Measurements from ENCODE around the gene NFKBIZ.
"Not testable (repeated sequence)": the region's sequence is repeated elsewhere in the genome, so short reads cannot be mapped to it uniquely, and the experiment has no call there.

The NFKBIZ gene

DNA sequence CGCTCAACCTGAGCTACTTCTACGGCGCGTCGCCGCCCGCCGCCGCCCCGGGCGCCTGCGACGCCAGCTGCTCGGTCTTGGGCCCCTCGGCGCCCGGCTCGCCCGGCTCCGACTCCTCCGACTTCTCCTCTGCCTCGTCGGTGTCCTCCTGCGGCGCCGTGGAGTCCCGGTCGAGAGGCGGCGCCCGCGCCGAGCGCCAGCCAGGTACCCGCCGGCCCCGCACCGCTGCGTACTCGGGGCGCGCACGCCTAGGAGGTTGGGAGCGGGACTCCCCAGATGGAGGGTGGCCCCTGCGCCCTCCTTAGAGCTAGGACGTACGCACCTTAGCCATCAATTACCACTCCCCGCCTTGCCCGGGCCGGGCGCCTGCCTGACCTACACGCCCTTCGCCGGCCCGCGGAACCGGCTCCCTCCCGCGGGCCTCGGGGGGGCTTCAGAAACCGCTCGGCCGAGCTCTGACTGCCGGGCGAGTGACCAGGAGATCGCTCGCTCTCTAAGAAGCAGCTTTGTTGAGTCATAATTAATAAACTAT, 466 bp downstream of the NFKBIZ start:
- DNase-seq (ENCODE audit: insufficient read length, low spot score) (no peak), FAIRE-seq (no peak)

DNA sequence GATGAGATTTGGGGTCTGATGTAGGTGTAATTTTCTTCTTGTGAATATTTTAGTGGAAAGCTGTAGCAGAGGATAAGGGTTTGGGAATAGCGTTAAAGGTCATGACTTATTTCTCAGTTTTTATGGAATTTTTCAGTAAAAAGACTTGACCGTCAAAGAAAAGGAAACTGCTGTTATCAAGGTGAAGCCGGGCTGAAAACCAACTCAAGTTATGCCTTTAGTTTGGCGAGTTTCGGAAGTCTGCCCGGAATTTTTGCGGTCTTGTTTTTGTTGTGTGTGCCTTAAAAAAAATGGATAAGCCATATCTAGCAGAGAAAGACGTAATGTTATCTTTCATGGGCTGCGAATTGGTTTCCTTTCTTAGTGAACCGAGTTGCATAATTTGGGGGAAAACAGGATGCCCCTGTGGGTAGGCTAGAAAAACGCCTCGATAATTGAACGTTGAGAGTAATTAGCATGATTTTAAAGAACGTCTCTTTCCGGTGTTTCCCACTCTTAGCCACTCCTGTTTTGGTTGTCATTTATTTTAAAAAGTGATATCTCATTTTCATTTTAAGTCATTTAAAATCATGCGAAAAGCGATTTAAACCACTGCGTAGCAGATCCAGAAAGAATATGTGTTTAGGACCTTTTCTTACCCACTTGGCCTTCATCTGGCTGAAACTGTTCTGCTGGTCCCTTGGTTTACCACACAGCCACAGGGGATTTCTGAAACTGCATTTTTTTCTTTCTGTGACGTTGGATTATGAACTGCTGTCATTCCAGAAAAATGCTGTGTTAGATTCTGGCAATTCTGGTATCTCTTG, 1.1 kb downstream of the NFKBIZ start:
- peak; percentile 92 for FAIRE-seq

DNA sequence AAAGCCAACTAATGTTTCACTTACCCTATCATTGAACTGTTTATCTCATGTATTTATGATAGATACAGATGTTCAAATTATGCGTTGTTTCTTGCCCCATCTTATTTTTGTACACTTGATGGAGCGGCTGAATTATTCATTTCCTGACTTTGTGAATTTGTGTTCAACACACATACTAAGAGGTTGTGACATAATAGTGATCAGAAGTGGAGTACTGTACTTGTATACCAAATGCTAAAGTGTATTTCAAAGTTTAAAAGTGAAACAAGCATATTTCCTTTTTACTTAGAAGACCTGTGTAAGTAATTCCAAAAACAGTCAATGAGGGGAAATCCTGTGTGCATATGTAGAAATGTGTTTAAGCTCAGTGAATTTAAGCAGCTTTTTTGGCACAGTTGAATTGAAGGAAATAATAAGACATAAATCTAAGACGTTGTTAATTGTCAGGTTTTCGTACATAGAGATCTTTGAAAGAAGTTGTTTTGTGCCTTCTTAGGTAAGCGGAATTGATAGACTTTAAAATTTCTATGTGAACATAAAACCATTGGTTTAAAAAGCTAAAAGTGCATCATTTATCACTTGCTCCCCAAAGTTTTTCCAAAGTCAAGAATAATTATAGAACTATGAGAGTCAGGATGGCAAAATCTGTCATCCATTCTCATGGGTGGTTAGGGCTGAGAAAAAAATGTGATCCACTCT, 1.9 kb downstream of the NFKBIZ start:
- no peak for FAIRE-seq
- DNase-seq (ENCODE audit: insufficient read length, low spot score): no peak

More for the DNA sequence above, 1.1 kb downstream of the NFKBIZ start:
- no peak for DNase-seq (ENCODE audit: insufficient read length, low spot score)

DNA sequence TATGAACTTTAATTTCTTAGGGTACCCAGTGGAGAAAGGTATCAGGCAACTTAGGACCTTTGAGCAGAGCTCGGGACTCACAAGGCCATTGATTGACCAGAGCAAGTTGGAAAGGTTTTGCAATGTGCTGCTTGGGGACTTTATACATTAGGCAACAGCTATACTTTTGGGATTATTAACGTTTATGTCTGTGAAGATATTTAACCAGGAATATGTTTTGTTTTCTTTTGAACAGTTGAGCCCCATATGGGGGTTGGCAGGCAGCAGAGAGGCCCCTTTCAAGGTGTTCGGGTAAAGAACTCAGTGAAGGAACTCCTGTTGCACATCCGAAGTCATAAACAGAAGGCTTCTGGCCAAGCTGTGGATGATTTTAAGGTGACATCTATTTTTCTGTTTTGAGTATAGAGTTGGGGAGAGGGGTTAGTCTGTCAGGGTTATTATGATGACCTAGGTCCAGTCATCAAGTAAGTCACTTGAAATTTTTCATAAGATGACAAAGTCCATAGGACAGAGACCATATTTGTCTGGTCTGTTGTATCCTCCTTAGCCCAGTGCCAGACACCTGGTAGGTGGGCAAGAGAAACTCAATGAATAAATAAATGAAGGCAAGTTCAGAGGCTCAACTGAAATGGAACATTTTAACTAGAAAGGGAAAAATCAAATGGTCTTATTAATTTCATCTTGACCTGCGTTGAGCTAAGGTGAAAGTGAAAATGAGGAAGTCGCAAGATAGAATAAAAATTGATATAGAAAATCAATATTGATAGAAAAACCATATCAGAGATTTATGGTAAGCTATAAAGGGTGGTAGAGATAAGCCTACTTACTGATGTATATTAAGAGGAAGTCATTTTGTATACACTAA, 2.8 kb downstream of the NFKBIZ start:
- peak; percentile 68 for FAIRE-seq

DNA sequence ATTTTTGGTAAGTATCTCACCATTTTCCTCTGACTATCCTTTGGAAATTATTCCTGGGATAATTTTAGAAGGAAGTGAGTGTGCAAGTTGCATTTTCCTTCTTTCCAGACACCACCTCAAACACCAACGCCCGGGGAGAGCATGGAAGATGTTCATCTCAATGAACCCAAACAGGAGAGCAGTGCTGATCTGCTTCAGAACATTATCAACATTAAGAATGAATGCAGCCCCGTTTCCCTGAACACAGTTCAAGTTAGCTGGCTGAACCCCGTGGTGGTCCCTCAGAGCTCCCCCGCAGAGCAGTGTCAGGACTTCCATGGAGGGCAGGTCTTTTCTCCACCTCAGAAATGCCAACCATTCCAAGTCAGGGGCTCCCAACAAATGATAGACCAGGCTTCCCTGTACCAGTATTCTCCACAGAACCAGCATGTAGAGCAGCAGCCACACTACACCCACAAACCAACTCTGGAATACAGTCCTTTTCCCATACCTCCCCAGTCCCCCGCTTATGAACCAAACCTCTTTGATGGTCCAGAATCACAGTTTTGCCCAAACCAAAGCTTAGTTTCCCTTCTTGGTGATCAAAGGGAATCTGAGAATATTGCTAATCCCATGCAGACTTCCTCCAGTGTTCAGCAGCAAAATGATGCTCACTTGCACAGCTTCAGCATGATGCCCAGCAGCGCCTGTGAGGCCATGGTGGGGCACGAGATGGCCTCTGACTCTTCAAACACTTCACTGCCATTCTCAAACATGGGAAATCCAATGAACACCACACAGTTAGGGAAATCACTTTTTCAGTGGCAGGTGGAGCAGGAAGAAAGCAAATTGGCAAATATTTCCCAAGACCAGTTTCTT, 3.9 kb downstream of the NFKBIZ start:
- DNase-seq (ENCODE audit: insufficient read length, low spot score): no peak
- no peak for FAIRE-seq

More for the DNA sequence above, 2.8 kb downstream of the NFKBIZ start:
- DNase-seq (ENCODE audit: insufficient read length, low spot score): no peak

DNA sequence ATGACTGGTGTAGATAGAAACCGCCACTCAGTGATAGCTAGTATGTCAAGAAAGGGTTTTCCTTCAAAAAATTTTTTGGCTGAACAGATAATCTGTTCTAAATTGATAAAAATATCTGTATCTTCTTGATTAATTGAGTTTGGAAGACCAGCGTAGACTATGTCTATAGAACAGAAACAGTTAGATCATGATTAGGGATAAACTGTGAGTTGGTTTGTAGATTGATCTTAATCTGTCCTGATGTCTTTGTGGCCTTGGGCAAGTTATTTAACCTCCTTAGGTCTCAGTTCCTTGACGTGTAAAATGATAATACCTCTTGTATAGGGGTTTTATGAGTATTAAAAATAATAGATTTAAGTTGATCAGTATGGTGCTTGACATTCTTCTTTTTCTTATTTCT, 4.7 kb downstream of the NFKBIZ start:
- no peak for FAIRE-seq

DNA sequence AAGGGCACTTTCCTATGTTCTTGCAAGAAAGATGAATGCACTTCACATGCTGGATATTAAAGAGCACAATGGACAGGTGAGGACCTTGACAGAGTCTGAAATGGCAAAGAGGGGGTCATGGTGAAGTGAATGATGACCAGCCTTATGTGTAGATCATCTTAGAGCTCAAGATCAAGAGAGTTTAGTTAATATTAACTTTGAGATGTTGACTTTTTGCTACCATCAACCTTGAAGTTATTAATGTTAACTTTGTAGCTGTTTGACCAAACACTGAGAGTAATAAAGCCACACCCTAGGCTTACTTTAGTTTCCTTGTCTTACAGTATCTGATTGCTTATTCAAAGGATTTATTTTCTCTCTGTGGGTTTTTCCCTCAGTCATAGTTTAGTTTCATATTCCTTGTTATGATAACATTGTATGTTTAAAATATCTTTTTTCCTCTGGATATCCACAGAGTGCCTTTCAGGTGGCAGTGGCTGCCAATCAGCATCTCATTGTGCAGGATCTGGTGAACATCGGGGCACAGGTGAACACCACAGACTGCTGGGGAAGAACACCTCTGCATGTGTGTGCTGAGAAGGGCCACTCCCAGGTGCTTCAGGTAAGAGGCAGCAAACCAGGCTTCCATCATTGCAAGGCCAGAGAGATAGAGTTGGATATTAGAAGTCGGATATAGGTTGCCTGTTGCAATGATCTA, 5.4 kb downstream of the NFKBIZ start:
- FAIRE-seq (no peak), DNase-seq (ENCODE audit: insufficient read length, low spot score) (no peak)

More for the DNA sequence above, 4.7 kb downstream of the NFKBIZ start:
- DNase-seq (ENCODE audit: insufficient read length, low spot score): no peak

DNA sequence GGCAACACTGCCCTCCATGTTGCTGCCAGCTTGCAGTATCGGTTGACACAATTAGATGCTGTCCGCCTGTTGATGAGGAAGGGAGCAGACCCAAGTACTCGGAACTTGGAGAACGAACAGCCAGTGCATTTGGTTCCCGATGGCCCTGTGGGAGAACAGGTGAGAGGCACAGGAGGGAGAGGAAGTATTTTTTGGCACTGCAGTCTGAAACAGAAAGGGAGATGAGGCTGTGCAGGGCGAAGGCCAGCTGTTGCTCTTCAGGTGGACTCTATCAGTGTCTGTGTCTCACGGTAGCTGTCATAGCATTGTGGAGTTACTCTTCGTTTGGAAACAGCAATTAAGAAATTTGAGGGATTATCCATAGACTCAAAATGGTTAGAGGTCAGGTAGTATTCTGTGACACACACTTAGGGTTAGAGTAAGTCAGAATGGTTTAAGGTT, 8.0 kb downstream of the NFKBIZ start:
- no peak for FAIRE-seq
- DNase-seq (ENCODE audit: insufficient read length, low spot score): no peak

DNA sequence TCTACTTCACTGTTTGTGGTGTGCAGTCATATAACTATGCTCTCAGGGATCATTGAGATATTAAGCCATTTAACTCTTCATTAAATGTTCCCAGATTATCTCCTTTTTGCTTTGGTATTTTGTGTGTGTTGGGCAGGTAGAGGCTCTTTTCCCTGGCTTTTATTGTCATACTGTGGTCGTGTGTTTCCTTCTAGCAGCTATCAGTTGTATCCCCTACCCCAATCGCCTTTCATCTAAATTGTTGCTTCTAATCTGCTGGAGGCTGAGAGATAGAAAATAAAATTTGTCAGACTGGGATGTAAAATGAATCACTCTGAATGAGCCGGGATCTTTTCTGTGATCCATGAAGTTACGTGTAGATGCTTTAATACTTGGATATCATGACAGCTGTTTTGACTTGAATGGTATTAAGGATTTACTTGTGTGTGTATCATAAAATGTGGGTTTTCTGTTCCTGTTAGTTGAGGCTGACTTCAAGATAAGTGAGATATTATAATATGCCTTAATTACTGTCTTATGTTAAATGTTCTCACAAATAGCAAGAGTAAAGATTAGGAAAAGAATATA, 9.2 kb downstream of the NFKBIZ start:
- no peak for DNase-seq (ENCODE audit: insufficient read length, low spot score)
- peak; percentile 51 for FAIRE-seq

DNA sequence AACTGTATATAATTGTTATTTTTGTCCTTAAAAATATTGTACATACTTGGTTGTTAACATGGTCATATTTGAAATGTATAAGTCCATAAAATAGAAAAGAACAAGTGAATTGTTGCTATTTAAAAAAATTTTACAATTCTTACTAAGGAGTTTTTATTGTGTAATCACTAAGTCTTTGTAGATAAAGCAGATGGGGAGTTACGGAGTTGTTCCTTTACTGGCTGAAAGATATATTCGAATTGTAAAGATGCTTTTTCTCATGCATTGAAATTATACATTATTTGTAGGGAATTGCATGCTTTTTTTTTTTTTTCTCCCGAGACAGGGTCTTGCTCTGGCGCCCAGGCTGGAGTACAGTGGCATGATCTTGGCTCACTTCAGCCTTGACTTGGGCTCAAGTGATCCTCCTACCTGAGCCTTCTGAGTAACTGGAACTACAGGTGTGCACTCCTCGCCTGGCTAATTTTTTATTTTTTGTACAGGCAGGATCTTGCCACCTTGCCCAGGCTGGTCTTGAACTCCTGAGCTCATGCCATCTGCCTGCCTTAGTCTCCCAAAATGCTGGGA, 10.7 kb downstream of the NFKBIZ start:
- DNase-seq (ENCODE audit: insufficient read length, low spot score) (no peak), FAIRE-seq (peak; percentile 72)

DNA sequence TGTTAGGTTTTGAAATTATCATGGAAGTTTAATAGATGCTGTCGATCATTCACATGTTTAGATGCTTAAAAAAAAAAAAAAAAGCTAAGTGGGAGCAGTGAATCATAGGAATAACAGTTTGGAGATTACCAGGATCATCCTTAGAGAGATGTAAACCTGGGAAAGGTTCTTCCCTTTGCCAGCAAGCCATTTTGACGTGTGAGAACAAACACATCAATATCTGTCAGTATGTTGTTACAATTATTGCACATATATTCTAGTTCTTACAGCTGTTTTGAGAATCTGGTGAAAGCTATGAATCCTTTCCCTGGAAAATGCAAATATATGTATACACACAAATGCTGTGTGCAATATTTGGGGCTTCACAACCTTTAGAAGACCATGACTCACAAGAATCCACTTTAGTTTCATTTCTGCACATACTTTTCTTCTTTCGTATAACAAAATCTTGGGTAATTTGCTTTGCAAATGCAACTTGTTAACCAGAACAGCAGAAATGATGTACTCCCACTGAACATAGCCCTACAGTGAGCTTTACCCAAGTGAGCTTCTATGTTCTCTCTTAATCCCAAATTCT, 12.0 kb downstream of the NFKBIZ start:
- FAIRE-seq (peak; percentile 14), DNase-seq (ENCODE audit: insufficient read length, low spot score) (no peak)

DNA sequence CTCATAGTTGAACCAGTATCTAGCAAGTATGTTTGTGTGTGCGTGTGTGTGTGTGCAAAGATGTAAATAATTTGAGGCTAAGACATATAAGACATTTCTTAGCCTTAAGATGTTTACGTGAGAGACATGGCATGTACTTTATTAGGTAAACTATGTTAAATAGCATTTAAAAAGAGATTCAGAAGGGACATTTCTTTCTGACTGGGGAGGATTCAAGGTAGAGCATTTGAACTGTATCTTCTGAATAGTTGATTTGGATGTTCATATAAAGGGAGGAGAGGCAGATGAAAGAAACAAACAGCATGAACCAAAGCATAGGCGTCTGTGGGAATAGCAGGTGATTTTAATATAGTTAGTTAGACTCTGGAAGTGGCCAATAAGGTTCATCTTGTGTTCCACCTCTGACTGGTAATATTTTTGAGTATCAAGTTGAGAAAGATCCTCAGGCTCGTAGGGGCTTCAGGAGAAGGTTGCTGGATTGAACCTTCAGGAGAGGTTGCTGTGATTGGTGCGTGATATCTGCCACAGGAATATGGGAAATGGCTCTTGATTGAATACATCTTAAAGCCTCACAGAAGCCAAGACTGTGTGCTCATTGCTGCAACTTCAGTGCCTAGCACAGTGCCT, 12.6 kb downstream of the NFKBIZ start:
- no peak for DNase-seq (ENCODE audit: insufficient read length, low spot score)
- peak; percentile 42 for FAIRE-seq

DNA sequence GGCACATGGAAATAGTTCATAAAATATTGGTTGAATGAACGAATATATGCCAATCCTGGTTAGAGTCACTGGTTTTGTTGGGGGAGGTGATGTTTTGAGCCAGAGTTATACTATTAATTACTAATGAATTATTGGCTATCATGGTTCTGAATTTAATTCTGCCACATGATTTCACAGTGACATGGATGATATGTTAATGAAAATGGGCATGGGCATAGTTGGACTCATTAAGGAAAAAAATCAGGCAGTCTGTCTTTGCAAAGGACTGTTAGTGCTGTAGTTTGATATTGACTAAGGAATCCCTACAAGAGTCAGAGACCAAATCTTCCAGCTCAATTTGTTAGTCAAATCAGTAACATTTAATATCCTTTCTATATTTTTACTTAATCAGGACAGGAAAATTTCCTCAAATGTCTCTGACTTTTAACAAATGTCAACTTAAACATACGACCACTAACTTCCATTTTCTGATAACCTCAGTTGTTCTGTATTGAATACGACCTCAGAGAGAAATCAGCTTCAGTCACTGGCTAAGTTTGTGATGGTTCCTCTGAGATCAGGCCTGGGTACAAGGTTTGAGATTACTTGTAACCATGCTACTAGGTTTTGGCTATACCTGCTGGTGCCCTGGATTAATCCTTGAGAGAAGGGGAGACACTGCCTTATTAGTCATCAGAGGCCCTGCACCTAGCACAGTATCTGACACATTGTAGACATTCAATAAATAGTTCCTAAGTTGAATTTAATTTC, 13.3 kb downstream of the NFKBIZ start:
- FAIRE-seq: peak; percentile 52
- no peak for DNase-seq (ENCODE audit: insufficient read length, low spot score)

DNA sequence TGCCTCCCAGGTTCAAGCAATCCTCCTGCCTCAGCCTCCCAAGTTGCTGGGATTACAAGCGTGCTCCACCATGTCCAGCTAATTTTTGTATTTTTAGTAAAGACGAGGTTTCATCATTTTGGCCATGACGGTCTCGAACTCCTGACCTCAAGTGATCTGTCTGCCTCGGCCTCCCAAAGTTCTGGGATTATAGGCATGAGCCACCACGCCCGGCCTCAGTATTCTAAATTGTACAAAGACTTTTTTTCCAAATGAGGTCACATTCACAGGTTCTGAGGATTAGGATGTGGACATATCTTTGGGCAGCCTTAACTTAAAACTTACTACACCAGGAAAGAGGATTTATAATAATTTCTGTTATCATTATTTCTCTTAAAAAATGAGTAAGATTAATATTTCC, 15.6 kb downstream of the NFKBIZ start:
- not testable (repeated sequence) for DNase-seq (ENCODE audit: insufficient read length, low spot score); FAIRE-seq

DNA sequence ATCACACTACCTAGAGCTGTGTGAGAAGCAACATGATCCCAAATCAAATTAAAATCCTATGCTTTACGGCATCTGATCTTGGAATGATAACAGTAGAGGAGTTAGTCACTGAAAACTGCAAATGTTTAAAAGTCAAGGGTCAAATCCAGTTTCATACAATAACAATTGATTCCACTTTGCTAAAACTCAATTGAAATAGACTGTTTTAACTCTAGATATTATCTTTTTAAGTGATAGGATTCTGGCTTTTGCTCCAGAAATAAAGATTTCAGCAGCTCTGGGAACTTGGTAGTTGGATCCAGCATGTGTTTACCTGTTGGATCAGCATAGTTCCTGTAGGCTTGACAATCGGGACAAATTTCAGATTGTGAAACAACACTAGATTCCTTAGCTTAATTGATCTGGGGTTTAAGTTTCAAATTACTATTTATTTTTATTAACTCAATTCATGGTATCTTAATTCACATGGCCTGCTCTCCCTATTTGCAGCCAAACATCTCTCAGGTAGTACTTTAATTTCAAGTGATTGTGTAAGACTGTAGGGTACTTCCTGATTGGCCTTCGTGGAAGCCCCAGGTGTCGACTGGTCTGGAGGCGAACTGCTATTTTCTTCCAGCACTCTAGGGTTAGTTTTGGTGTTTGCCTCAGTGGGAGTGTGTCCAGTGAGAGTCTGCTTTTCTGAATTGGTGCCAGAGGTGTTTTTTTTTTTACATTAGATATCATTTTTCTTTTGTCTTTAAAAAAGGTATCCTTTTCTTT, 16.6 kb downstream of the NFKBIZ start:
- DNase-seq (ENCODE audit: insufficient read length, low spot score) (no peak), FAIRE-seq (no peak)

DNA sequence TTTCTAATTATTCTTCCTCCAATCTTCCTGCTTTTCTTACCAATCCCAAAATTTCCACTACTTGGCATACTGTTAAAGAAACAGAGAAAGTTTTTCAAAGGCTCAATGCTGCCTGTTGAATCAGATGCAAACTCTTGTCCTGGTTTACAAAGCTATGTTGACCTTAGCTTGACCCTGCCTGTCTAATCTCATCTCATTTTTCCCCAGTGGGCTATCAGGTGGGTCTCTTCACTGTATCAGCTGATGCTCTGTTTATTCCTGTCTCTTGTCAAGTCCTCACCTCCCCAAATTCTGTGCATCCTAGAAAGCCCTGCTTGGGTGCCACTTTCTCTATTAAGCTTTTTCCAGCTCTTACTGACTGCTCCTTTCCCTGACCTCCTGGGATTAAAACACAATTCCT, 18.2 kb downstream of the NFKBIZ start:
- FAIRE-seq: no peak
- DNase-seq (ENCODE audit: insufficient read length, low spot score): no peak

Data from GM19239 (cell line).